Measurements from ENCODE around the gene XRCC3. TPM values are rescaled to one million over a fixed set of nuclear protein-coding genes. Genes with fewer than 3 reads are reported as not detected.

The XRCC3 gene
- total RNA-seq, 6 donors from 2014 or later: 2.4 to 16.8 (median 5.8) TPM

- H3K27ac ChIP-seq: peak overlapping the region in 3 of 4 donors; percentile 57 to 81 (median 59)
- H3K36me3 ChIP-seq: peaks cover 0 to 7% (median 2%) of the 10 kb centered on the region in 4 donors
- TF ChIP-seq CTCF (IDR thresholded peaks at IDR 0.05): no peak
- no peak for TF ChIP-seq POLR2AphosphoS5 (IDR thresholded peaks at IDR 0.05)
- TF ChIP-seq EP300 (IDR thresholded peaks at IDR 0.05): no peak
- no peak for TF ChIP-seq POLR2A (IDR thresholded peaks at IDR 0.05)
Measured at GRCh38 chr14:103713304-103714062, 1.8 kb downstream of the XRCC3 start.

GRCh38 chr14:103712633-103713247 lies 2.5 kb downstream of the XRCC3 start:
- peaks cover 37 to 58% (median 48%) of the 10 kb centered on the region in 4 donors for H3K4me1 ChIP-seq

More at GRCh38 chr14:103713304-103714062, 1.8 kb downstream of the XRCC3 start:
- Histone ChIP-seq H3K4me1 (peaks cover 41 to 66% (median 51%) of the 10 kb centered on the region in 4 donors), H3K4me3 (no peak overlapping the region), H3K9me3 (no peaks in the 10 kb centered on the region), H3K27me3 (no peaks in the 10 kb centered on the region)
- 92 to 93% methylated on average over 17 to 18 of the region's 18 CpGs for WGBS, 2 donors
- ATAC-seq (ENCODE audit: low FRiP score in 2 of 2) (no peak), DNase-seq (no peak)

GRCh38 chr14:103711516-103712431 lies 3.5 kb downstream of the XRCC3 start:
- H3K36me3 ChIP-seq: peaks cover 0 to 20% (median 10%) of the 10 kb centered on the region in 4 donors
- DNase-seq: peak; percentile 62 to 87
- peak in 1 of 2 donors; percentile 5 for ATAC-seq (ENCODE audit: low FRiP score in 2 of 2)
- H3K4me3 ChIP-seq: no peak overlapping the region
- peaks cover 34 to 49% (median 39%) of the 10 kb centered on the region in 4 donors for H3K4me1 ChIP-seq
- TF ChIP-seq CTCF (IDR thresholded peaks at IDR 0.05) (no peak), EP300 (IDR thresholded peaks at IDR 0.05) (no peak), POLR2AphosphoS5 (IDR thresholded peaks at IDR 0.05) (peak in 1 of 2 donors; percentile 13)
- 45 to 63% methylated on average over 8 to 25 of the region's 27 CpGs for WGBS, 2 donors
- no peaks in the 10 kb centered on the region for H3K9me3 ChIP-seq
- no peaks in the 10 kb centered on the region for H3K27me3 ChIP-seq
- H3K27ac ChIP-seq: peak overlapping the region; percentile 54 to 81 (median 58)

More at GRCh38 chr14:103712633-103713247, 2.5 kb downstream of the XRCC3 start:
- Histone ChIP-seq H3K4me3 (no peak overlapping the region), H3K27me3 (no peaks in the 10 kb centered on the region), H3K9me3 (no peaks in the 10 kb centered on the region), H3K27ac (peak overlapping the region; percentile 54 to 81 (median 58)), H3K36me3 (peaks cover 0 to 11% (median 6%) of the 10 kb centered on the region in 4 donors)
- WGBS, 2 donors: 79 to 90% methylated on average over 10 to 23 of the region's 24 CpGs
- TF ChIP-seq POLR2A (IDR thresholded peaks at IDR 0.05): no peak
- TF ChIP-seq CTCF (IDR thresholded peaks at IDR 0.05): no peak
- TF ChIP-seq POLR2AphosphoS5 (IDR thresholded peaks at IDR 0.05): no peak
- no peak for TF ChIP-seq EP300 (IDR thresholded peaks at IDR 0.05)
- DNase-seq (peak in 1 of 2 donors; percentile 84), ATAC-seq (ENCODE audit: low FRiP score in 2 of 2) (no peak)

GRCh38 chr14:103710771-103711377 lies 4.4 kb downstream of the XRCC3 start:
- whole genome bisulfite sequencing, 2 donors: 39 to 50% methylated on average over 6 to 9 of the region's 9 CpGs
- peaks cover 31 to 50% (median 40%) of the 10 kb centered on the region in 4 donors for H3K4me1 ChIP-seq
- no peak for TF ChIP-seq CTCF (IDR thresholded peaks at IDR 0.05)
- TF ChIP-seq EP300 (IDR thresholded peaks at IDR 0.05): no peak
- no peak for TF ChIP-seq POLR2AphosphoS5 (IDR thresholded peaks at IDR 0.05)
- no peak for TF ChIP-seq POLR2A (IDR thresholded peaks at IDR 0.05)
- H3K36me3 ChIP-seq: peaks cover 0 to 28% (median 12%) of the 10 kb centered on the region in 4 donors
- no peaks in the 10 kb centered on the region for H3K9me3 ChIP-seq
- DNase-seq: no peak
- H3K27me3 ChIP-seq: no peaks in the 10 kb centered on the region
- peak overlapping the region in 3 of 4 donors; percentile 57 to 81 (median 59) for H3K27ac ChIP-seq
- ATAC-seq (ENCODE audit: low FRiP score in 2 of 2): no peak
- H3K4me3 ChIP-seq: no peak overlapping the region

Measured in upper lobe of left lung (tissue), 6 donors.